22Rv1 (cell line): ENCODE measurements around the gene ACOXL.

Experiments used
- CTCF ChIP-seq: fragments of 450-650 bp; IDR thresholded peaks from 2 replicates; pipeline ENCODE4 v1.5.1; 2017; ENCODE audit warnings: mild to moderate bottlenecking
- ZFX ChIP-seq: fragments of 450-650 bp; IDR thresholded peaks from 2 replicates; pipeline ENCODE4 v1.6.1; 2017; ENCODE audit warnings: antibody characterized with exemption, borderline replicate concordance

- TF ChIP-seq CTCF (no peak), ZFX (no peak)
These were observed 430.5 kb downstream of the ACOXL start for GRCh38 chr2:111162718-111163331.
